AG04450 (cell line): ENCODE results near the gene TEX38. TPM values are rescaled to one million over a fixed set of nuclear protein-coding genes. Genes with fewer than 3 reads are reported as not detected.

Source experiments
- CTCF ChIA-PET: fragments of 300-600, 350-600 bp; formaldehyde crosslinking; extraction: SDS; loops from one replicate; lab custom pipeline; 2022; ENCODE audit warnings: antibody characterized with exemption, inconsistent platforms; lab: Charles Lee
- POLR2A ChIA-PET: fragments of 350-600 bp; formaldehyde crosslinking; extraction: SDS; loops from one replicate; lab custom pipeline; 2021; ENCODE audit warnings: antibody characterized with exemption, inconsistent platforms; lab: Yijun Ruan, JAX
- DNase-seq: peaks from one replicate; pipeline ENCODE4 v3.0.0-alpha.2; 2011; ENCODE audit warnings: low read depth, low spot score
- H3K27ac ChIP-seq: one replicate; pipeline ENCODE4 v1.5.1; 2012; ENCODE audit warnings: low read depth, low read length, control low read depth
- H3K27me3 ChIP-seq: one replicate; pipeline ENCODE4 v1.6.0; 2012; ENCODE audit warnings: low read length; ENCODE audit not compliant: control insufficient read depth, insufficient read depth
- H3K4me3 ChIP-seq: 2 replicates; pipeline ENCODE4 v1.5.1; 2011; ENCODE audit warnings: mild to moderate bottlenecking, low read depth, low read length, control low read depth
- H3K9me3 ChIP-seq: 2 replicates; pipeline ENCODE4 v1.5.1; 2012; ENCODE audit warnings: low read length; ENCODE audit not compliant: control insufficient read depth, insufficient read depth
- CTCF ChIP-seq: IDR thresholded peaks from 2 replicates; pipeline ENCODE4 v1.5.1; 2011; ENCODE audit warnings: low read depth, low read length, control low read depth, inconsistent platforms
- polyA plus RNA-seq: library from polyadenylated mRNA; depleted of rRNA; stranded (reverse); fragments of >200 nt; gene quantifications from 2 replicates; pipeline ENCODE4 v1.2.3, GENCODE V29; 2011

The TEX38 gene
- polyA plus RNA-seq, 1 experiment = not detected

GRCh38 chr1:46679789-46680573 lies 8.3 kb downstream of the TEX38 start:
- no peak overlapping the region for H3K4me3 ChIP-seq
- H3K27ac ChIP-seq = no peak overlapping the region
- H3K27me3 ChIP-seq = no peaks in the 10 kb centered on the region
- DNase-seq = no peak
- no peak for TF ChIP-seq CTCF
- ChIA-PET CTCF (no interaction called here), POLR2A (no interaction called here)
- H3K9me3 ChIP-seq = no peaks in the 10 kb centered on the region

DNA sequence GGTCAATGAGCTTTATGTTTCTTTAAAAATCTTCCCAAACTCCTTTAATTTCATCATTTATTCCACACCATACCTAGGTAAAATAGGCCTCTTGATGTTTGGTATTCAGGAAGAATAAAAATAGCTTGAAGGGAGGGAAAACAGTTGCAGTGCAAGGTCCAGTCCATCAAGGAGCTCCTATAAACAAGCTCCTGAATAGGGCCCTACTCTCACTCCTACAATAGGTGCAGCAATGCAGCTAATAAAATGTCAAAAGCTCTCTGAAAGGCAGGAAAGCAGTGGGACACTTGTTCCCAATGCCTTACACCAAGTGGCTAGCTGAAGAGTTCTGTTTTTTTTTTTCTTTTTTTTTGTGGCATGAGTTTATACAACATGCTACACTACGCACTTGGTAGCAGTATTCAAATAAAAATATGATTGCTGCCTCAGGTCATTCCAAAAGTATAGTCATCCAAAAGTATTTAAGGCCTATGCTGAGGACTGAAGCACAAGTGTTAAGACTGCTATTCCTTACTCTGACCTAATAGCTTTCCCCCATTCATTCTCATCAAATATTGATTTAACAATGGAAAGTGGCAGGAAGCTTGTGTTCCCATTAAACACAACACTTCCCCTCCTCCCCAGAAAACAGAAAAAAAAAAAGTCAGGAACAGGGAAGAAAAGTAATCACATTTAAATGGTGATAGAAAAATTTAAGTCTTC lies 9.8 kb downstream of the TEX38 start:
- TF ChIP-seq CTCF = no peak
- POLR2A ChIA-PET = no interaction called here
- no peak overlapping the region for H3K27ac ChIP-seq
- no peaks in the 10 kb centered on the region for H3K27me3 ChIP-seq
- DNase-seq = no peak
- no peak overlapping the region for H3K4me3 ChIP-seq
- CTCF ChIA-PET = interaction anchor here (0.7 to 0.9 kb wide), 3 partner anchors 43 to 275 kb away, joined by 3 to 7 read pairs (median 4); no protein-coding TSS in a partner anchor
- no peaks in the 10 kb centered on the region for H3K9me3 ChIP-seq

- Histone ChIP-seq H3K9me3 (no peaks in the 10 kb centered on the region), H3K4me3 (no peak overlapping the region), H3K27me3 (no peaks in the 10 kb centered on the region), H3K27ac (no peak overlapping the region)
- ChIA-PET CTCF (interaction anchor here (0.9 kb wide), 1 partner anchor 43 kb away, joined by 4 read pairs; no protein-coding TSS in a partner anchor), POLR2A (no interaction called here)
- TF ChIP-seq CTCF = no peak
- no peak for DNase-seq
These were observed 10.4 kb downstream of the TEX38 start for GRCh38 chr1:46682064-46682463.

DNA sequence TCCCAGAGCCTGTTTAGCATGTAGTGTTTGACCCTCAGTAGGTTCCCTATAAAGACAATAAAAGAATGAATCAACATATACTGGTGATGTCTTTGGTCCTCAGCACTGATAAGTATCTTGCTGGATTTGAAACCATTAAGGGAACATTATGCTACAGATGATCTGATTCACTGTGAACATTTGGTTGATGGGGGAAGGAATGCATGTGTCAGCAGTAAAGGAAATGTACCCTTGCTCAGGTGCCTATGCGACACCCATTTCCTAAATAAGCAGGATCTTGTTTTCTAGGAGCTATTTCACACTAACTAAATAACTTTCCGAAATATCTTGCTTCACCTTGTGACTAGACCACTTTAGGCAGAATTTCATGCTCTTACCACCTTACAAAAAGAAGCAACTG lies 13.0 kb downstream of the TEX38 start:
- H3K9me3 ChIP-seq = no peaks in the 10 kb centered on the region
- no peak overlapping the region for H3K4me3 ChIP-seq
- CTCF ChIA-PET = no interaction called here
- no peak overlapping the region for H3K27ac ChIP-seq
- no peak for DNase-seq
- POLR2A ChIA-PET = no interaction called here
- H3K27me3 ChIP-seq = no peaks in the 10 kb centered on the region
- TF ChIP-seq CTCF = no peak

DNA sequence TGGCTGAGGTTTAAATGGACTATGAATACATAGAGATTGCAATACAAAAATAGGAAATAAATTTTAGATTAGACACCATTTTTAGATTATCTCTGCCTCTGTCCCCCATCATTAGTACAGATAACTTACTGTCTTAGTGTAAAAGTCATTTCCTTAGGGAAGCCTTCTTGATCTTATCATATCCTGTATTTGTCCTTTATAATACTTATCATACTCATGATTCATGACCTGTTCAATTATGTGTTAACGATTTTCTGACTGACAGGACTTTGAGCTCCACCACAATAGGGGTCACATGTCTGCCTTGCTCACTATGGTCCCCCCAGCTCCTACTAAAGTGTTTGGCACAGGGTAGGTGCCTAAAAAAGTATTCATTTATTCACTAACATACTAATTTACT lies 14.6 kb downstream of the TEX38 start:
- ChIA-PET CTCF (interaction anchor here (2.0 kb wide), 1 partner anchor 39 kb away, joined by 6 read pairs; no protein-coding TSS in a partner anchor), POLR2A (no interaction called here)
- H3K4me3 ChIP-seq = no peak overlapping the region
- no peak overlapping the region for H3K27ac ChIP-seq
- H3K27me3 ChIP-seq = no peaks in the 10 kb centered on the region
- no peak for DNase-seq
- TF ChIP-seq CTCF = no peak
- no peaks in the 10 kb centered on the region for H3K9me3 ChIP-seq
